ENCODE data around the gene CECR2. TPM values are rescaled to one million over a fixed set of nuclear protein-coding genes. Genes with fewer than 3 reads are reported as not detected.
"Not testable (repeated sequence)": the region's sequence is repeated elsewhere in the genome, so short reads cannot be mapped to it uniquely, and the experiment has no call there.

CECR2 gene
- total RNA-seq, 2 donors from 2014 or later: 0.18 TPM; not detected in 1

- Mint-ChIP-seq H3K27ac (no peak overlapping the region), H3K36me3 (no peaks in the 10 kb centered on the region), H3K9me3 (no peaks in the 10 kb centered on the region)
- ATAC-seq: peak; percentile 70 to 76
- peak in 1 of 2 donors; percentile 20 for DNase-seq (ENCODE audit: low spot score in 2 of 2)
These were observed 132.5 kb downstream of the CECR2 start for GRCh38 chr22:17501679-17502285.

GRCh38 chr22:17508110-17508509, 138.8 kb downstream of the CECR2 start:
- DNase-seq (ENCODE audit: low spot score in 2 of 2): no peak
- no peak for ATAC-seq
- no peaks in the 10 kb centered on the region for H3K9me3 Mint-ChIP-seq
- H3K36me3 Mint-ChIP-seq: no peaks in the 10 kb centered on the region
- no peak overlapping the region for H3K27ac Mint-ChIP-seq

- no peaks in the 10 kb centered on the region for H3K36me3 Mint-ChIP-seq
- ATAC-seq (no peak), DNase-seq (ENCODE audit: low spot score in 2 of 2) (no peak)
- H3K27ac Mint-ChIP-seq: no peak overlapping the region
- no peaks in the 10 kb centered on the region for H3K9me3 Mint-ChIP-seq
These were observed 143.7 kb downstream of the CECR2 start for GRCh38 chr22:17512960-17513359.

- Mint-ChIP-seq H3K9me3 (no peaks in the 10 kb centered on the region), H3K27ac (no peak overlapping the region), H3K36me3 (no peaks in the 10 kb centered on the region)
- ATAC-seq (no peak), DNase-seq (ENCODE audit: low spot score in 2 of 2) (no peak)
These were observed 144.4 kb downstream of the CECR2 start for GRCh38 chr22:17513612-17514011.

- ATAC-seq (no peak), DNase-seq (ENCODE audit: low spot score in 2 of 2) (no peak)
- H3K9me3 Mint-ChIP-seq: no peaks in the 10 kb centered on the region
- no peaks in the 10 kb centered on the region for H3K36me3 Mint-ChIP-seq
- no peak overlapping the region for H3K27ac Mint-ChIP-seq
These were observed 144.8 kb downstream of the CECR2 start for GRCh38 chr22:17514084-17514483.

DNA sequence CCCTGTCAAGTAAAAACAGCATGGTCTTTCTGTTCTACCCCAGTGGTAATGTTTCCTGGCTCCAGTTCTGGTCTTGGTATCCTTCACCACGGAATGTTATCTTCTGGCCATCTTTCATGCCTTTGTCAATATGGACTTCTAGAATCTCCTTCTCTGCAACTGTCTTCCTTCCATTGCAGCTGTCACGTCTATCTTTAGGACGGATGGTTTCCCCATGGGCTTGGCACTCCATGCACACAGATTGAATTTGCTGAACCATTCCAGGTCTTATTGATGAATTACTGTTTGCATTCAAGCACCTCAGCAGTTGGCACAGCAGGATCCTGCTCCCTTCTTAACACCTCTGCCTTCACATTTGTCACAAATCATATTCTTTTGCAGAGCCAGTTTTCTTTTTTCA, 149.1 kb downstream of the CECR2 start:
- Mint-ChIP-seq H3K27ac (no peak overlapping the region), H3K36me3 (no peaks in the 10 kb centered on the region), H3K9me3 (no peaks in the 10 kb centered on the region)
- DNase-seq (ENCODE audit: low spot score in 2 of 2) (no peak), ATAC-seq (no peak)

- DNase-seq (ENCODE audit: low spot score in 2 of 2); ATAC-seq; H3K36me3 Mint-ChIP-seq; H3K27ac Mint-ChIP-seq; H3K9me3 Mint-ChIP-seq: not testable (repeated sequence)
These were observed 152.7 kb downstream of the CECR2 start for GRCh38 chr22:17521971-17522370.

DNA sequence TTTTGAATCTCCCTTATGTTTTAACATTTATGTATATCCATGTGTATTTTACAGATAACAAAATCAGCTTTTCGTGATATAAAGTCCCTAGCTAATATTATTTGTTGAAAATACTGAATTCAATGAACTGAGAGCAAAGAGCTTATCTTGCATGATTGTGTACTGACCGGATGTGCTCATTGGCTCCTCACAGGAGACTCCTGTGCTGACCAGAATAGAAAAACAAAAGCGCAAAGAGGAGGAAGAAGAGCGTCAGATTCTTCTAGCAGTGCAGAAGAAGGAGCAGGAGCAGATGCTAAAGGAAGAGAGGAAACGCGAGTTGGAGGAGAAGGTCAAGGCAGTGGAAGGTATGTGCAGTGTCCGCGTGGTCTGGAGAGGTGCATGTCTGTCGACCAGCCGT, 154.7 kb downstream of the CECR2 start:
- no peak for DNase-seq (ENCODE audit: low spot score in 2 of 2)
- no peak for ATAC-seq
- Mint-ChIP-seq H3K27ac (no peak overlapping the region), H3K36me3 (no peaks in the 10 kb centered on the region), H3K9me3 (no peaks in the 10 kb centered on the region)

GRCh38 chr22:17536269-17536668, 167.0 kb downstream of the CECR2 start:
- no peak for ATAC-seq
- H3K36me3 Mint-ChIP-seq: no peaks in the 10 kb centered on the region
- no peaks in the 10 kb centered on the region for H3K9me3 Mint-ChIP-seq
- no peak overlapping the region for H3K27ac Mint-ChIP-seq
- DNase-seq (ENCODE audit: low spot score in 2 of 2): no peak

GRCh38 chr22:17537155-17537554, 167.9 kb downstream of the CECR2 start:
- H3K9me3 Mint-ChIP-seq: no peaks in the 10 kb centered on the region
- H3K27ac Mint-ChIP-seq: no peak overlapping the region
- ATAC-seq (no peak), DNase-seq (ENCODE audit: low spot score in 2 of 2) (no peak)
- no peaks in the 10 kb centered on the region for H3K36me3 Mint-ChIP-seq

DNA sequence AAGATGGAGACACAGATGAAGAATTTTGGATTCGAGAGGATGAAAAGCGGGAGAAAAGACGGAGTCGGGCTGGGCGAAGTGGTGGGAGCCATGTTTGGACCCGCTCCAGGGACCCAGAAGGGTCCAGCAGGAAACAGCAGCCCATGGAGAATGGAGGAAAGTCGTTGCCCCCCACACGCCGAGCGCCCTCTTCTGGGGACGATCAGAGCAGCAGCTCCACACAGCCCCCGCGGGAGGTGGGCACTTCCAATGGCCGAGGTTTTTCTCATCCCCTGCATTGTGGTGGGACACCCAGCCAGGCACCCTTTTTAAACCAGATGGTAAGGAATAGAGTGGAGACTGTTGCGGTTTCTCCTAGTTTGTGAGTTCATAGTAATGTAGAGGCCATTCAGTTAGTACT, 171.2 kb downstream of the CECR2 start:
- no peak for ATAC-seq
- no peak overlapping the region for H3K27ac Mint-ChIP-seq
- DNase-seq (ENCODE audit: low spot score in 2 of 2): no peak
- no peaks in the 10 kb centered on the region for H3K36me3 Mint-ChIP-seq
- no peaks in the 10 kb centered on the region for H3K9me3 Mint-ChIP-seq

GRCh38 chr22:17541476-17541875, 172.2 kb downstream of the CECR2 start:
- Mint-ChIP-seq H3K36me3 (no peaks in the 10 kb centered on the region), H3K27ac (no peak overlapping the region), H3K9me3 (no peaks in the 10 kb centered on the region)
- ATAC-seq (no peak), DNase-seq (ENCODE audit: low spot score in 2 of 2) (no peak)

GRCh38 chr22:17542452-17542851, 173.2 kb downstream of the CECR2 start:
- Mint-ChIP-seq H3K27ac (no peak overlapping the region), H3K36me3 (no peaks in the 10 kb centered on the region), H3K9me3 (no peaks in the 10 kb centered on the region)
- DNase-seq (ENCODE audit: low spot score in 2 of 2) (no peak), ATAC-seq (no peak)

GRCh38 chr22:17548010-17548755, 178.9 kb downstream of the CECR2 start:
- Mint-ChIP-seq H3K36me3 (no peaks in the 10 kb centered on the region), H3K27ac (no peak overlapping the region), H3K9me3 (no peaks in the 10 kb centered on the region)
- DNase-seq (ENCODE audit: low spot score in 2 of 2): no peak
- no peak for ATAC-seq

- Mint-ChIP-seq H3K27ac (no peak overlapping the region), H3K9me3 (no peaks in the 10 kb centered on the region)
- no peak for ATAC-seq
These were observed 179.4 kb downstream of the CECR2 start for GRCh38 chr22:17548756-17549035.

DNA sequence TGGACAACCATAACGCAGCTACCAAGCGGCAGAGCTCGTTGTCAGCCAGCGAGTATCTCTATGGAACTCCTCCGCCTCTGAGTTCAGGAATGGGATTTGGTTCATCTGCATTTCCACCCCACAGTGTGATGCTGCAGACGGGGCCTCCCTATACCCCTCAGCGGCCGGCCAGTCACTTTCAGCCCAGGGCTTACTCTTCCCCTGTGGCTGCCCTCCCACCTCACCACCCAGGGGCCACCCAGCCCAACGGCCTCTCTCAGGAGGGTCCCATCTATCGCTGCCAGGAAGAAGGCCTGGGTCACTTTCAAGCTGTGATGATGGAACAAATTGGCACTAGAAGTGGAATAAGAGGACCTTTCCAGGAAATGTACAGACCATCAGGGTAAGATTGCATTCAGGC, 179.9 kb downstream of the CECR2 start:
- H3K9me3 Mint-ChIP-seq: no peaks in the 10 kb centered on the region
- DNase-seq (ENCODE audit: low spot score in 2 of 2) (no peak), ATAC-seq (no peak)
- H3K36me3 Mint-ChIP-seq: no peaks in the 10 kb centered on the region
- no peak overlapping the region for H3K27ac Mint-ChIP-seq

More at GRCh38 chr22:17548756-17549035, 179.4 kb downstream of the CECR2 start:
- H3K36me3 Mint-ChIP-seq: no peaks in the 10 kb centered on the region
- no peak for DNase-seq (ENCODE audit: low spot score in 2 of 2)

DNA sequence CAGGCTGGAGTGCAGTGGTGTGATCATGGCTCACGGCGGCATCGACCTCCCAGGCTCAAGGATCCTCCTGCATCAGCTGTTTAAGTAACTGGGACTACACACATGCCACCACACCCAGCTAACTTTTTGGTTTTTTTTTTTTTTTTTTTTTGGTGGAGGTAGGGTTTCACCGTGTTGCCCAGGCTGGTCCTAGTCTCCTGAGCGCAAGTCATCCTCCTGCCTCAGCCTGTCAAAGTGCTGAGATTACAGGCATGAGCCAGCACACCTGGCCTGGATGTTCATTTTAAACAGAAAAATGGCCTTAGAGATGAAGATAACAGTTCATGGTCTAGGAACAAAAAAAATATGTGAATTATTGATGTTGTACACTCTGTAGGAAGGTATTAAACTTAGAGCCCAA, 180.4 kb downstream of the CECR2 start:
- ATAC-seq (no peak), DNase-seq (ENCODE audit: low spot score in 2 of 2) (no peak)
- Mint-ChIP-seq H3K36me3 (no peaks in the 10 kb centered on the region), H3K9me3 (no peaks in the 10 kb centered on the region), H3K27ac (no peak overlapping the region)

GRCh38 chr22:17552737-17553136, 183.5 kb downstream of the CECR2 start:
- no peaks in the 10 kb centered on the region for H3K9me3 Mint-ChIP-seq
- no peaks in the 10 kb centered on the region for H3K36me3 Mint-ChIP-seq
- no peak overlapping the region for H3K27ac Mint-ChIP-seq
- DNase-seq (ENCODE audit: low spot score in 2 of 2) (no peak), ATAC-seq (no peak)
